Measurements from ENCODE around the gene BRAP.
"Not testable (repeated sequence)": the region's sequence is repeated elsewhere in the genome, so short reads cannot be mapped to it uniquely, and the experiment has no call there.

Gene BRAP

DNA sequence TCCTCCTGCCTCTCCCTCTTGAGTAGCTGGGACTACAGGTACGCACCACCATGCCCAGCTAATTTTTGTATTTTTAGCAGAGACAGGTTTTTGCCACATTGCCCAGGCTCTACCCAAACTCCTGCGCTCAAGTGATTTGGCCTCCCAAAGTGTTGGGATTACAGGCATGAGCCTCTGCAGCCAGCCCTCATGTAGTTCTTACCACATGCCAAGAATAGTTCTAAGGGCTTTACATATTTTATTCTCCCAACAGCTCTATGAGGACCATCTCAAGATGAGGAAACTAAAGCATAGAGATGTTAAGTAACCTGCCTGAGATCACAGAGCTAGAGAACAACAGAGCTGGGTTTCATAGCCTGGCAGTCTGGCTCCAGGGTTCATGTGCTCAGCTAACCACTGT lies 43.0 kb upstream of the BRAP start:
- Histone ChIP-seq H3K27ac (ENCODE audit: poor library complexity, severe bottlenecking) (no peak overlapping the region), H3K36me3 (ENCODE audit: low read depth) (peaks cover 27% of the 10 kb centered on the region), H3K4me3 (ENCODE audit: severe bottlenecking) (no peak overlapping the region), H3K9me3 (ENCODE audit: severe bottlenecking) (no peaks in the 10 kb centered on the region), H3K27me3 (ENCODE audit: insufficient read depth, poor library complexity, severe bottlenecking) (no peaks in the 10 kb centered on the region), H3K4me1 (ENCODE audit: insufficient read depth, poor library complexity, severe bottlenecking) (no peaks in the 10 kb centered on the region)
- DNase-seq (ENCODE audit: low spot score) (no peak), ATAC-seq (ENCODE audit: low read depth) (no peak)
- TF ChIP-seq, protein P1, sequence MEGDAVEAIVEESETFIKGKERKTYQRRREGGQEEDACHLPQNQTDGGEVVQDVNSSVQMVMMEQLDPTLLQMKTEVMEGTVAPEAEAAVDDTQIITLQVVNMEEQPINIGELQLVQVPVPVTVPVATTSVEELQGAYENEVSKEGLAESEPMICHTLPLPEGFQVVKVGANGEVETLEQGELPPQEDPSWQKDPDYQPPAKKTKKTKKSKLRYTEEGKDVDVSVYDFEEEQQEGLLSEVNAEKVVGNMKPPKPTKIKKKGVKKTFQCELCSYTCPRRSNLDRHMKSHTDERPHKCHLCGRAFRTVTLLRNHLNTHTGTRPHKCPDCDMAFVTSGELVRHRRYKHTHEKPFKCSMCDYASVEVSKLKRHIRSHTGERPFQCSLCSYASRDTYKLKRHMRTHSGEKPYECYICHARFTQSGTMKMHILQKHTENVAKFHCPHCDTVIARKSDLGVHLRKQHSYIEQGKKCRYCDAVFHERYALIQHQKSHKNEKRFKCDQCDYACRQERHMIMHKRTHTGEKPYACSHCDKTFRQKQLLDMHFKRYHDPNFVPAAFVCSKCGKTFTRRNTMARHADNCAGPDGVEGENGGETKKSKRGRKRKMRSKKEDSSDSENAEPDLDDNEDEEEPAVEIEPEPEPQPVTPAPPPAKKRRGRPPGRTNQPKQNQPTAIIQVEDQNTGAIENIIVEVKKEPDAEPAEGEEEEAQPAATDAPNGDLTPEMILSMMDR (IDR thresholded peaks at IDR 0.05; ENCODE audit: poor library complexity, severe bottlenecking) = no peak

DNA sequence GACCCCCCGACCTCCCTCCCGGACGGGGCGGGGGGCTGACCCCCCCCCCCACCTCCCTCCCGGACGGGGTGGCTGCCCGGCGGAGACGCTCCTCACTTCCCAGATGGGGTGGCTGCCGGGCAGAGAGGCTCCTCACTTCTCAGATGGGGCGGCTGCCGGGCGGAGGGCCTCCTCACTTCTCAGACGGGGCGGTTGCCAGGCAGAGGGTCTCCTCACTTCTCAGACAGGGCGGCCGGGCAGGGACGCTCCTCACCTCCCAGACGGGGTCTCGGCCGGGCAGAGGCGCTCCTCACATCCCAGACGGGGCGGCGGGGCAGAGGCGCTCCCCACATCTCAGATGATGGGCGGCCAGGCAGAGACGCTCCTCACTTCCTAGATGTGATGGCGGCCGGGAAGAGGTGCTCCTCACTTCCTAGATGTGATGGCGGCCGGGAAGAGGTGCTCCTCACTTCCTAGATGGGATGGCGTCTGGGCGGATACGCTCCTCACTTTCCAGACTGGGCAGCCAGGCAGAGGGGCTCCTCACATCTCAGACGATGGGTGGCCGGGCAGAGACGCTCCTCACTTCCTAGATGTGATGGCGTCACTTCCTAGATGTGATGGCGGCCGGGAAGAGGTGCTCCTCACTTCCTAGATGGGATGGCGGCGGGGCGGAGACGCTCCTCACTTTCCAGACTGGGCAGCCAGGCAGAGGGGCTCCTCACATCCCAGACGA lies 38.0 kb upstream of the BRAP start:
- H3K9me3 ChIP-seq (ENCODE audit: severe bottlenecking); H3K4me3 ChIP-seq (ENCODE audit: severe bottlenecking); DNase-seq (ENCODE audit: low spot score); H3K27me3 ChIP-seq (ENCODE audit: insufficient read depth, poor library complexity, severe bottlenecking); H3K27ac ChIP-seq (ENCODE audit: poor library complexity, severe bottlenecking); H3K4me1 ChIP-seq (ENCODE audit: insufficient read depth, poor library complexity, severe bottlenecking); ATAC-seq (ENCODE audit: low read depth): not testable (repeated sequence)
- H3K36me3 ChIP-seq (ENCODE audit: low read depth) = peaks cover 42% of the 10 kb centered on the region

DNA sequence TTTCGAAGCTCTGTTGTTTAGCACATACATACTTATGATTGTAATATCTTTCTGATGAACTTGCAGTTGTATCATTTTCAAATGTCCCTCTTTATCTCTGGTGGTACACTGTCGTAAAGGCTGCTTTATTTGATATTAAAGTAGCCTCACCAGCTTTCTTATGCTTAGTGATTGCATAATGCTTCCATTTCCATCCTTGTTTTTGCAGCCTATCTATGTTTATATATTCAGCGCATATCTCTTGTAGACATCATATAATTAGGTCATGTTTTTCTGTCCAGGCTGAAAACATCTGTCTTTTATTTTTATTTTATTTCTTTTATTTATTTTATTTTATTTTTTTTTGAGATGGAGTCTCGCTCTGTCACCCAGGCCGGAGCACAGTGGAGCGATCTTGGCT lies 34.7 kb upstream of the BRAP start:
- Histone ChIP-seq H3K4me1 (ENCODE audit: insufficient read depth, poor library complexity, severe bottlenecking) (no peaks in the 10 kb centered on the region), H3K4me3 (ENCODE audit: severe bottlenecking) (no peak overlapping the region), H3K27me3 (ENCODE audit: insufficient read depth, poor library complexity, severe bottlenecking) (no peaks in the 10 kb centered on the region), H3K27ac (ENCODE audit: poor library complexity, severe bottlenecking) (no peak overlapping the region), H3K9me3 (ENCODE audit: severe bottlenecking) (no peaks in the 10 kb centered on the region), H3K36me3 (ENCODE audit: low read depth) (peaks cover 66% of the 10 kb centered on the region)
- ATAC-seq (ENCODE audit: low read depth) = no peak
- no peak for DNase-seq (ENCODE audit: low spot score)
- TF ChIP-seq, protein P1 (IDR thresholded peaks at IDR 0.05; ENCODE audit: poor library complexity, severe bottlenecking) = no peak

DNA sequence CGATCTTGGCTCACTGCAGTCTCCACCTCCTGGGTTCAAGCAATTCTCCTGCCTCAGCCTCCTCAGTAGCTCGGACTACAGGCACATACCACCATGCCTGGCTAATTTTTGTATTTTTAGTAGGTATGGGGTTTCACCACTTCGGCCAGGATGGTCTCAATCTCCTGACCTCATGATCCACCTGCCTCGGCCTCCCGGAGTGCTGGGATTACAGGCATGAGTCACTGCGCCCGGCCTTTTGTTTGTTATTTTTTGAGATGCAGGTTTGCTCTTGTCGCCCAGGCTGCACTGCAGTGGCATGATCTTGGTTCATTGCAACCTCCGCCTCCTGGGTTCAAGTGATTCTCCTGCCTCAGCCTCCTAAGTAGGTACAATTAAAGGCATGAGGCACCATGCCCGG lies 33.6 kb upstream of the BRAP start:
- not testable (repeated sequence) for DNase-seq (ENCODE audit: low spot score); H3K27ac ChIP-seq (ENCODE audit: poor library complexity, severe bottlenecking); H3K4me3 ChIP-seq (ENCODE audit: severe bottlenecking); ATAC-seq (ENCODE audit: low read depth); H3K4me1 ChIP-seq (ENCODE audit: insufficient read depth, poor library complexity, severe bottlenecking); H3K9me3 ChIP-seq (ENCODE audit: severe bottlenecking); H3K27me3 ChIP-seq (ENCODE audit: insufficient read depth, poor library complexity, severe bottlenecking)
- peaks cover 70% of the 10 kb centered on the region for H3K36me3 ChIP-seq (ENCODE audit: low read depth)

DNA sequence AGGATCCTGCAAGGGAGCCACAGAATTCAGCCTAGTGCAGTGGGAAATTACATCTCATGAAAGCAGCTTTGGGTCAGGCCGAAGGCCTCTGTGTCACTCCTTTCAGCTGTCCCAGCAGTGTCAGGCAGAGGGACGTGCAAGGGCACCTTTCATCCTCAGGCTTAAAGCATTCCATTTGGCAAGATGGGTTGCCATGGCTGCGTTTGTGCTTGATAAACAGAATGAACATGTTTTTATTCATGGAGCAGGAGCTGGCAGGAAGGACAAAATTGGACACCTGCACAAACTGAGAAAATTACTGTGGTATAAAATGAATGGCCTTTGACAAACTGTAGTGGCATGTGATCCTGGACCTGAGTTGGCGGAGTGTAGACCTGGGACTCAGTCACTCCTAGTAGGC lies 29.5 kb upstream of the BRAP start:
- ATAC-seq (ENCODE audit: low read depth) = no peak

More for the DNA sequence above, 29.5 kb upstream of the BRAP start:
- Histone ChIP-seq H3K36me3 (ENCODE audit: low read depth) (peaks cover 68% of the 10 kb centered on the region), H3K9me3 (ENCODE audit: severe bottlenecking) (no peaks in the 10 kb centered on the region), H3K4me3 (ENCODE audit: severe bottlenecking) (no peak overlapping the region), H3K27me3 (ENCODE audit: insufficient read depth, poor library complexity, severe bottlenecking) (no peaks in the 10 kb centered on the region), H3K4me1 (ENCODE audit: insufficient read depth, poor library complexity, severe bottlenecking) (no peaks in the 10 kb centered on the region), H3K27ac (ENCODE audit: poor library complexity, severe bottlenecking) (no peak overlapping the region)
- TF ChIP-seq, protein P1 (IDR thresholded peaks at IDR 0.05; ENCODE audit: poor library complexity, severe bottlenecking) = no peak
- DNase-seq (ENCODE audit: low spot score) = no peak
